ENCODE data around the gene RXRG.

DNA sequence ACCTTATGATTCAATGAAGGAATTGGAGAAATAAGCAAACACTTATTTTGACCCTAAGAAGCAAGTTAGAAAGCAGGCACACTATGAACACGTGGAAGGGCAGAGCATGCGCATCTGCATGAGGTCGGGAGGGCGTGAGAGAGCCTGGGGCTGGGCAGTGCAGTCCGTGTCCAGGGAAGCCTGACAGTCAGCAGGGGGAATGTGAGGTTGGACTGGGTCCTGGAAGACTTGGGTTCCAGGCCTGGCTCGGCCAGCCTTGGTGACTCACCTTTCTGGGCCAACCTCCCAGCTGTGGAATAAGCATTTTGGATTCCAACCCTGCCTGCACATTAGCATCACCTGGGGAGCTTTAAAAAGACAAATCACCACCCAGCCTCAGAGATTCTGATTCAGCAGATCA lies 61.9 kb downstream of the RXRG start:
- TF ChIP-seq, protein P1, sequence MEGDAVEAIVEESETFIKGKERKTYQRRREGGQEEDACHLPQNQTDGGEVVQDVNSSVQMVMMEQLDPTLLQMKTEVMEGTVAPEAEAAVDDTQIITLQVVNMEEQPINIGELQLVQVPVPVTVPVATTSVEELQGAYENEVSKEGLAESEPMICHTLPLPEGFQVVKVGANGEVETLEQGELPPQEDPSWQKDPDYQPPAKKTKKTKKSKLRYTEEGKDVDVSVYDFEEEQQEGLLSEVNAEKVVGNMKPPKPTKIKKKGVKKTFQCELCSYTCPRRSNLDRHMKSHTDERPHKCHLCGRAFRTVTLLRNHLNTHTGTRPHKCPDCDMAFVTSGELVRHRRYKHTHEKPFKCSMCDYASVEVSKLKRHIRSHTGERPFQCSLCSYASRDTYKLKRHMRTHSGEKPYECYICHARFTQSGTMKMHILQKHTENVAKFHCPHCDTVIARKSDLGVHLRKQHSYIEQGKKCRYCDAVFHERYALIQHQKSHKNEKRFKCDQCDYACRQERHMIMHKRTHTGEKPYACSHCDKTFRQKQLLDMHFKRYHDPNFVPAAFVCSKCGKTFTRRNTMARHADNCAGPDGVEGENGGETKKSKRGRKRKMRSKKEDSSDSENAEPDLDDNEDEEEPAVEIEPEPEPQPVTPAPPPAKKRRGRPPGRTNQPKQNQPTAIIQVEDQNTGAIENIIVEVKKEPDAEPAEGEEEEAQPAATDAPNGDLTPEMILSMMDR (IDR thresholded peaks at IDR 0.05; ENCODE audit: low read depth, low read length), result no peak
- no peak for TF ChIP-seq EZH2phosphoT487 (IDR thresholded peaks at IDR 0.05; ENCODE audit: low read depth)
